SK-N-SH treated with all-trans-retinoic acid at 6 μM for 48 hours (cell line): ENCODE measurements around the gene CHKB.

ENCODE experiments used
- ATAC-seq: fragments of 200-7000 bp; cut with Tn5 transposase; 3 replicates; pipeline ENCODE4 v1.9.1; 2020; ENCODE audit warnings: mild to moderate bottlenecking, moderate library complexity
- ARNTL ChIP-seq: fragments of 450-650 bp; formaldehyde crosslinking; IDR thresholded peaks from 2 replicates; pipeline ENCODE4 v1.5.0; 2020; ENCODE audit warnings: low read depth, mild to moderate bottlenecking, moderate library complexity, borderline replicate concordance
- CREB5 ChIP-seq: fragments of 250-450 bp; sonication (Bioruptor Pico); IDR thresholded peaks from 2 replicates; pipeline ENCODE4 v1.5.1; 2020; ENCODE audit warnings: low read depth, mild to moderate bottlenecking, moderate library complexity
- CSDC2 ChIP-seq: fragments of 250-450 bp; sonication (Bioruptor Pico); IDR thresholded peaks from 2 replicates; pipeline ENCODE4 v1.5.0; 2020; ENCODE audit warnings: mild to moderate bottlenecking, moderate library complexity
- CSRNP3 ChIP-seq: fragments of 250-450 bp; sonication (Bioruptor Pico); IDR thresholded peaks from 2 replicates; pipeline ENCODE4 v1.5.1; 2021; ENCODE audit warnings: mild to moderate bottlenecking, moderate library complexity
- ESRRG ChIP-seq: fragments of 250-450 bp; sonication (Bioruptor Pico); IDR thresholded peaks from 2 replicates; pipeline ENCODE4 v1.6.1; 2021; ENCODE audit warnings: mild to moderate bottlenecking
- ISL1 ChIP-seq: fragments of 250-450 bp; sonication (Bioruptor Pico); IDR thresholded peaks from 2 replicates; pipeline ENCODE4 v2.1.2; 2022; ENCODE audit warnings: mild to moderate bottlenecking, moderate library complexity
- OSR1 ChIP-seq: fragments of 250-450 bp; sonication (Bioruptor Pico); IDR thresholded peaks from 2 replicates; pipeline ENCODE4 v1.8.0; 2022; ENCODE audit warnings: moderate library complexity, mild to moderate bottlenecking, inconsistent platforms
- POU6F1 ChIP-seq: fragments of 250-450 bp; sonication (Bioruptor Pico); IDR thresholded peaks from 2 replicates; pipeline ENCODE4 v1.8.0; 2021; ENCODE audit warnings: low read depth, mild to moderate bottlenecking, moderate library complexity, borderline replicate concordance
- PPARA ChIP-seq: fragments of 250-450 bp; sonication (Bioruptor Pico); IDR thresholded peaks from 2 replicates; pipeline ENCODE4 v1.5.0; 2020; ENCODE audit warnings: mild to moderate bottlenecking, borderline replicate concordance
- RARB ChIP-seq: fragments of 250-450 bp; sonication (Bioruptor Pico); IDR thresholded peaks from 2 replicates; pipeline ENCODE4 v1.8.0; 2021; ENCODE audit warnings: mild to moderate bottlenecking, moderate library complexity
- SNAI2 ChIP-seq: fragments of 250-450 bp; sonication (Bioruptor Pico); IDR thresholded peaks from 2 replicates; pipeline ENCODE4 v1.5.0; 2020; ENCODE audit warnings: mild to moderate bottlenecking, moderate library complexity
- TCF4 ChIP-seq: fragments of 250-450 bp; sonication (Bioruptor Pico); IDR thresholded peaks from 2 replicates; pipeline ENCODE4 v1.8.0; 2021; ENCODE audit warnings: mild to moderate bottlenecking, moderate library complexity, borderline replicate concordance
- TSHZ2 ChIP-seq: fragments of 250-450 bp; sonication (Bioruptor Pico); IDR thresholded peaks from 2 replicates; pipeline ENCODE4 v1.5.0; 2020; ENCODE audit warnings: mild to moderate bottlenecking, moderate library complexity
- ZC3H10 ChIP-seq: fragments of 250-450 bp; sonication (Bioruptor Pico); IDR thresholded peaks from 2 replicates; pipeline ENCODE4 v1.5.1; 2021; ENCODE audit warnings: mild to moderate bottlenecking, moderate library complexity
- ZFP3 ChIP-seq: fragments of 250-450 bp; sonication (Bioruptor Pico); IDR thresholded peaks from 2 replicates; pipeline ENCODE4 v1.5.0; 2020; ENCODE audit warnings: mild to moderate bottlenecking, moderate library complexity
- ZFP30 ChIP-seq: fragments of 450-650 bp; formaldehyde crosslinking; IDR thresholded peaks from 2 replicates; pipeline ENCODE4 v1.5.0; 2022; ENCODE audit warnings: mild to moderate bottlenecking, moderate library complexity
- ZNF565 ChIP-seq: fragments of 450-650 bp; formaldehyde crosslinking; conservative IDR thresholded peaks from 2 replicates; pipeline ENCODE4 v1.5.0; 2020; ENCODE audit warnings: low read depth, mild to moderate bottlenecking, moderate library complexity
- ZNF8 ChIP-seq: fragments of 450-650 bp; formaldehyde crosslinking; IDR thresholded peaks from 2 replicates; pipeline ENCODE4 v1.5.0; 2020; ENCODE audit warnings: mild to moderate bottlenecking, moderate library complexity
- TF ChIP-seq, protein P1 (sequence below): fragments of 250-450 bp; sonication (Bioruptor Pico); IDR thresholded peaks from 2 replicates; pipeline ENCODE4 v1.8.0; 2020; ENCODE audit warnings: mild to moderate bottlenecking, moderate library complexity, borderline replicate concordance

Gene CHKB

GRCh38 chr22:50545522-50546325 is 36.9 kb downstream of the CHKB start, which contains the start of gene KLHDC7B:
TSS of gene KLHDC7B (plus strand) at chr22:50545899. CDS start at chr22:50546244, 345 bp downstream.
- no peak for TF ChIP-seq RARB (CRISPR knock-in tag)
- TF ChIP-seq ZC3H10 (CRISPR knock-in tag), result no peak
- no peak for TF ChIP-seq PPARA
- TF ChIP-seq TSHZ2 (CRISPR knock-in tag), result no peak
- TF ChIP-seq CSDC2, result no peak
- no peak for TF ChIP-seq CSRNP3 (CRISPR knock-in tag)
- no peak for TF ChIP-seq ESRRG
- peak; percentile 47 for ATAC-seq

DNA sequence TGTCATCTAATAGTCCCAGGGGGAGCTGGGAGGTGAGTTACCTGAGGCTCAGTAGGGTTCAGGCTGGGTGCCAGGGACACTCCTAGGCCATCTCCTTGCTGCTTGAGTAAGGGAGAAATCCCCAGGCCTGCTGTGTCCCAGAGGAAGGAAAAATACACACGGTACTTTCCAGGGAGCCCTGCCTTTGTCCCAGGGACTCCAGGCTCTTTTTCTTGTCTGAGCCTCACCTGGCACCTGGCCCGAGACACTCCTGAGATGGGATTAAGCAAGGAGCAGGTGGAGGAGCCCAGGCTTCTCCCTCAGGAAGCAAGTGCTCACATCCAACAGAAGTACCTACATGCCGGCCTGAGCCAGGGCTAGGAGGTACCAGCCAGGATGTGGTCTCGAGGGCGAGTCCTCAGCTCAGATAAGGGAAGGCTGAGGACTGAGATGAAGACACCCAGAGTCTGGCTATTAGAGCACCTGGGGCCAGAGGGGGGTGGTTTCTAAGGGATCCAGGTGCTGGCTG is 37.8 kb downstream of the CHKB start:
- TF ChIP-seq RARB (CRISPR knock-in tag), result no peak
- TF ChIP-seq ISL1 (CRISPR knock-in tag), result no peak
- no peak for TF ChIP-seq CSRNP3 (CRISPR knock-in tag)
- TF ChIP-seq ZNF8, result no peak
- TF ChIP-seq TCF4 (CRISPR knock-in tag), result no peak
- TF ChIP-seq PPARA, result no peak
- TF ChIP-seq, protein P1, sequence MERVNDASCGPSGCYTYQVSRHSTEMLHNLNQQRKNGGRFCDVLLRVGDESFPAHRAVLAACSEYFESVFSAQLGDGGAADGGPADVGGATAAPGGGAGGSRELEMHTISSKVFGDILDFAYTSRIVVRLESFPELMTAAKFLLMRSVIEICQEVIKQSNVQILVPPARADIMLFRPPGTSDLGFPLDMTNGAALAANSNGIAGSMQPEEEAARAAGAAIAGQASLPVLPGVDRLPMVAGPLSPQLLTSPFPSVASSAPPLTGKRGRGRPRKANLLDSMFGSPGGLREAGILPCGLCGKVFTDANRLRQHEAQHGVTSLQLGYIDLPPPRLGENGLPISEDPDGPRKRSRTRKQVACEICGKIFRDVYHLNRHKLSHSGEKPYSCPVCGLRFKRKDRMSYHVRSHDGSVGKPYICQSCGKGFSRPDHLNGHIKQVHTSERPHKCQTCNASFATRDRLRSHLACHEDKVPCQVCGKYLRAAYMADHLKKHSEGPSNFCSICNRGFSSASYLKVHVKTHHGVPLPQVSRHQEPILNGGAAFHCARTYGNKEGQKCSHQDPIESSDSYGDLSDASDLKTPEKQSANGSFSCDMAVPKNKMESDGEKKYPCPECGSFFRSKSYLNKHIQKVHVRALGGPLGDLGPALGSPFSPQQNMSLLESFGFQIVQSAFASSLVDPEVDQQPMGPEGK (CRISPR knock-in tag), result no peak
- TF ChIP-seq ESRRG, result no peak
- no peak for TF ChIP-seq ARNTL (CRISPR knock-in tag)
- ATAC-seq, result no peak

DNA sequence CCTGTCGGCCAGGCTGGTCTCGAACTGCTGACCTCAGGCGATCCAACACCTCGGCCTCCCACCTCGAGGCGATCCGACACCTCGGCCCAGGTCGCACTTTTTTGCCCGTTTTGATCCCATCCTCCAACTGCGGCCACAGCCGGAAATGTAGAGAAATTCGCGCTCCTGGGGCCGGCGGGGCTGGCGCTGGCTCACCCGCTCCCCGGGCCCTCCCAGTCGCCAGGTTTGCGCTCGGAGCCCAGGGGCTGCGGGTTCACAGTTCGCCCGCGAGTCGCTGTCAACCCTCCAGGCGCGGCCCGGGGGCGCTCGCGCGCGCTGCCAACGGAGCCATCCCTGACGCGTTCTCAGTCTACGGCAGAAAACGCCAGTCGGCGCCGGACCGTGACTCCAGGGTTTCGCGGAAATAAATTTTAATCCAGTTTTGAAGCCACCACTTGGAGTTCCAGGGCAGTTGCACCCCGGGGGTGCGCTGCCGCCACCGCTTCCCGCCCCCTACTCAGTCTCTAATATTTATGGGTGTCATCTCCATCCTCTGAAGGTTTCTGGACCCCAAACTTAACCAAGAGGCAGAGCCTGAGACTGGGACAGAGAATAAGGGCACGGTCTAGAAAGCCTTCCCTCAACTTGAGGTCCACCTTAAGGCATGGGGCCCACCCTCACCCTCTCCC is 38.4 kb downstream of the CHKB start:
- ATAC-seq, result no peak
- no peak for TF ChIP-seq TSHZ2 (CRISPR knock-in tag)
- TF ChIP-seq POU6F1 (CRISPR knock-in tag), result no peak
- TF ChIP-seq ZFP30 (CRISPR knock-in tag), result no peak
- TF ChIP-seq, protein P1 (CRISPR knock-in tag), result no peak
- no peak for TF ChIP-seq ZC3H10 (CRISPR knock-in tag)
- TF ChIP-seq SNAI2, result no peak
- no peak for TF ChIP-seq ISL1 (CRISPR knock-in tag)
- no peak for TF ChIP-seq CREB5
- no peak for TF ChIP-seq OSR1 (CRISPR knock-in tag)
- TF ChIP-seq ZFP3, result no peak
- no peak for TF ChIP-seq ZNF565
- TF ChIP-seq ESRRG, result no peak
- no peak for TF ChIP-seq PPARA
